Measurements from ENCODE around the gene LAG3.

The LAG3 gene

DNA sequence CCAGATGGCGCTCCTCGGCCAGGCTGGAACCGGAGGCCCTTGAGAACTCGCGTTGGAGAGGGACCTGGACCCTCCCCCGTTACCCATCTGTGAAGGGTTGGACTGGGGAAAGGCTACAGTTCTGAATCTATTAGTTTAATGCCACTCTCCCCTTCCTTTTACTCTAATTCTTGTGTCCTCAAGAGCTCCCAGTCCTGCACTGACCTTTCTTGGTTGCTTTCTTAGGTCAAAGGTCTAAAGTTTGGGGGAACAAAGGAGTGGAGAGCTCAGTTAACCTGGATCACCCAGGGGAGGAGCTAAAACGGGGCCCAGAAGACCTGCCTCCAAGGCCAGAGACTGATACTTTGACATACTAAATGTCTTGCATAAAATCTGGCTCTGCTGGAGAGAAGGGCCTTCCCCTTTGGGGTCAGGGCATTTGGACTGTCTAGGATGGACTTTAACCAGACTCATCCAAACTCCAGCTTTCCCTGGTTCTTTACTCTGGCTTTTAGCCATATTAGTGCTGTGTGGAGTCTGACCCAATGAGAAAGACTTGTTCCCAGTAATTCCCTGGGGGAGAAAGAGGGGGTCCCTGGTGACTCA is 18.5 kb upstream of the LAG3 start:
- DNase-seq (ENCODE audit: low spot score): no peak

DNA sequence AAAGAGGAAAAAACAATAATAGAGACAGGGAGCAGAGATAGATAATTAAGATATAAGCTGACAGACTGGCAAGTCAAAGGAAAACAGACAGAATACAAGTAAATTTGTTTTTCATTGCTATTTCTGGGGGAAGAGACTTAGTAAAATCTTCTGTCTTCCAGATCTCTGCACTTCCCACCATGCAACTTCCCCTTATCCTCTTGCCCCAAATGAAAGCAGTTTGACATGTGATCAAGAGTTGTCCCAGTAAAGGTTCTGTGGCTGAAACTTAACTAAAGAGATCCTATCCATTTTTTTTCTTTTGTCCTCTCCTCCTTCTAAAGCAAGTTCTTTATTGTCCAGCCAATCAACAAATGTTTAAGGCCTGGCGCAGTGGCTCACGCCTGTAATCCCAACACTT is 17.9 kb upstream of the LAG3 start:
- no peak for DNase-seq (ENCODE audit: low spot score)

DNA sequence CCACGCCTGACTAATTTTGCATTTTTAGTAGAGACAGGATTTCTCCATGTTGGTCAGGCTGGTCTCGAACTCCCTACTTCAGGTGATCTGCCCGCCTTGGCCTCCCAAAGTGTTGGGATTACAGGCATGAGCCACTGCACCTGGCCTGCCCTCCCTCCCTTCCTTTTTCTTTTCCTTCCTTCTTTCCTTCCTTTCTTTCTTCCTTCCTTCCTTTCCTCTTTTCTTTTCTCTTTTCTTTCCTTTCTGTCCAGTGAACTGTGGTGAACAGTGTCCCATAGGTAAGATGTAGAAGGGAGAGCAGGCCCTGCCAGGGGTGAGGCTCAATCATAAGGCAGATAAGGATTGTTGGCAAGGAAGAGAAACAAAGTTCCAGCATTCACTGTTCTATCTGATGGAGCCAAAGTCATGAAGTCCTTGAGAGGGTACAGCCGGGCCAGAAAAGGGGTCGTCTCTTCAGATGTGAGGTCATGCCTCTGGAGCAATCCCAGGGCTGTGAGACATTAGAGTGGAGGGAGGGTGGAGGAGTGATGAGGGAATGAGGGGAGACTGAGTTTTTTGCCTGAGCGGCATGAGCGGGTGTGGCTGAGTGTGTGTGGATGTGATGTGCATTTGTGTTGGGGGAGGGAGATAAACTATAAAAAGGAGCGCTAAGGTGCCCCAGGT is 15.2 kb upstream of the LAG3 start:
- DNase-seq (ENCODE audit: low spot score): no peak

- DNase-seq (ENCODE audit: low spot score): peak; percentile 58
Measured at GRCh38 chr12:6758506-6759095, 13.7 kb upstream of the LAG3 start.

DNA sequence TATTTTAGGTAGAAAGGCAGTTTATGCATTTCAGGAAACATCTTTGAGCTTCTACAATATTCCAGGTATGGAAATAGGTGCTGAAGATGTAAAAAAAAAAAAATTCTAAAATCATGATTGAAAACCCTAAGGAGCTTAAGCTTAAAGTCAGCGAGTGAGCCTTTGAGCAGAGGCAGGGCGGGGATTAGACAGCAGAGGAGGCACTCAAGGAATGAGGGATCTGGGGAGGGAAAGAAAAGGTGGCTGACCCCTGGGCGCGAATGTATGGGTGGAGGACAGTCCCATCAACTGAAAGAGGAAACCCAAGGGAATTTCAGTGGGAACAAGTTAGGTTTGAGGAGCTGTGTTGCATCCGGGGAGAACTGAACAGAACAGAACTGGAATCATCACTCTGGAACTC is 12.6 kb upstream of the LAG3 start:
- no peak for DNase-seq (ENCODE audit: low spot score)

DNA sequence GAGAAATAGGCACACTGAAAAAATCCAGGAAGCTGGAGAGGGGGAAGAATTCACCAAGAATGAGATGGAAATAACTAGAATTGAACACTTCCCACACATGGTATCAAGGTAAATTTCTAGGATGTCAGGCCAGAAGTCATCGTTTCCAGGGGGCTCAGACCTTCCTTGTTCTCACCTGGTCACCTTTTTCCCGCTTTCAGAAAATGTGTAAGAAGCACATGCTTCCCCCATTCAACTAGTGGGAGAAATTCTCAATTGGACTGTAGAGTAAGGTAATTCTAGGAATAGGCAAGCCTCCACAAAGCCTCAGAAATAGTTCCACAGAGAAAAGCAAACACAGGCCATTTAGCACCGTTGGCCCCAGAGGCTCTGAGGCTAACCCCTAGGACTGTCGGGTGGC is 8.9 kb upstream of the LAG3 start:
- no peak for DNase-seq (ENCODE audit: low spot score)

DNA sequence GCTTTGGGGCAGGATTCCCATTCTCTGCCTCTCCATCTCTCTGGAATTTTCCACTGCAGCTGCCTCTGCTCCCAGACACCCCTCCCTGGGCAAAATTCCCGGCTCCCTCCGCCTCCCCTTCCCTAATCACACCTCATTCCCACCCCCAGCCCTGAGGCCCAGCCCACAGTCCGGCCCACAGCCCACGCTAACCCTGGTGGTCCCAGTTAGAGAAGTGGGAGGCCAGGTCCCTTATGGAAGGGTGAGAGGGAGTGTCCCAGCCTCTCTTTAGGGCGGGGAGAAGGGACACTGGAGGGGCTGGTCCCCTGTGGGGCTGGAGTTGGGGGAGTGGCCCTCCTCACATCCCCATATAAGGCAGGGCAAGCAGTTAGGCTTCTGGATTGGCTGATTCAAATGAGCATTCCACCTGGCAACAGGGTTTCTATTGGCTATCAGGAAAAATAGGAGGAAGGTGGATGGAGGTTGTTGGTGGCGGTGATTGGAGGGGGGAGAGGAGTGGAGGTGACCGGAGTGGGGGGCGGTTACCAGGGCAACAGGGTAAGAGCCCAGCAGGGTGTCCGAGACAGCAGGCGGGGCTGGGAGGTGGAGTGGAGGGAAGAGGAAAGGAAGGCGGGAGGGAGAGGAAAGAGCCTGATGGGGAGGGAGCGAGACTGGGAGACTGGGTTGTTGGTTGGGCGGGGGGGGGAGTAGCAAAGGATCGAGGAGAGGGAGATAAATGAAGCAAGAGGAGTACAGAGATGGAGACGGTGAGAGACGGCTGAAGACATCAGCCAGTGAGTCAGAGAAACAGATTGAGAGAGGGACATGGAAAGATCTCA is 8.1 kb upstream of the LAG3 start:
- peak; percentile 90 for DNase-seq (ENCODE audit: low spot score)

GRCh38 chr12:6765048-6765633 is 7.2 kb upstream of the LAG3 start:
- no peak for DNase-seq (ENCODE audit: low spot score)

- peak; percentile 93 for DNase-seq (ENCODE audit: low spot score)
Measured at GRCh38 chr12:6765634-6766581, 6.4 kb upstream of the LAG3 start, which contains the start of gene PTMS. PTMS (plus strand) TSS chr12:6766363; CDS start chr12:6766706, 343 bp downstream.

DNA sequence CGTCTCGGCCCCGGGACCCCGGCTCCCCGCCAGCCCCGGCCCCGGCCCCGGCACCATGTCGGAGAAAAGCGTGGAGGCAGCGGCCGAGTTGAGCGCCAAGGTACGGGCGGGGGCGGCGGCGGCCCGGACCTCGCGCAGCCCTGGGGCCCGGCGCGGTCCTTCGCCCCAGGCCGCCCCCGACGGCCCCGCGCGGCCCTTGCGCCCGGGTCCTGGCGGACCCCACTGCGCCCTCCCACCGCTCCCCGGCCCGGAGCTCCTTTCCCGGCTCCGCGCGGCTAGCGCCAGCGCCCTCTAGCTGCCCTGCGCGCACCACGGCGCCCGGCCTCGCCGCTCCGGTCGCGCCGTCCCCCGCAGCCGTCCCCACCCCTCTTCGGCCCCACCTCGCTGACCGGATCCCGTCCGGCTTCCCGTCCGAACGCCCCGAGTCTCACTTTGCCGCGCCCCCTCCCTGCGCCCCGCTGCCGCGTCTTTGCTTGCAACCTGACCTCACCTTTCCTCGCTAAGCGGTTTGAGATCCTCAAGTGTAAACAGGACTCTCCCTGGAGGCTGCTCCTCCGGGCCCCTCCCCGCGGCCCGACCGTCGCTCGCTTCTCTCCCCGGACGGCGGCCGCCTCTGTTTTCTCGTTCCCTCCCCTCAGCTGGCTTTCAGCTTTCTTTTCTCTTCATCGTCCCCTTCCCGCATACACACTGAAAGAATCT is 5.5 kb upstream of the LAG3 start:
- DNase-seq (ENCODE audit: low spot score): peak; percentile 50

- DNase-seq (ENCODE audit: low spot score): no peak
Measured at GRCh38 chr12:6767353-6768319, 4.7 kb upstream of the LAG3 start.

DNA sequence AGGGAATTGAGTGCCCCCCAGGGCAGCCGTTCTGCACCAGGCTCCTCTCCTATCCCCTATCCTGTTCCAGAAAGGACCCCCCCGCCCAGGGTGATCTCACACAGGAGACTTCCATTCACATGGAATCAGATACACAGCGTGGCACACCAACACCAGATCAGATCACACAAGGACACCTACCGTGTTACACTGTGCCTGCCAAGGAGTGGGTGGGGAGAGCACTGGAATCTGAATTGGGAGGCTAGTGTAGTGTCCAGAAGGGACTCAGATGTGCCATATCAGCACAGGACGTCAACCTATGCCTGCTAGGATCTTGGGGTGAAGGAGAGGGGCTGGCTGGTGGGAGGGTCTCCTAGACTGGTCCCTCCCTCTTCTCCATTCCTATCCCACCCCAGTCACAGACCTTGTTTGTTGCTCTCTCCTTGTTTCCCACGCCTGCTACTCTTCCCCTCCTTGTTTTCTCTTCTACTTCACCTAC is 3.8 kb upstream of the LAG3 start:
- peak; percentile 51 for DNase-seq (ENCODE audit: low spot score)

DNA sequence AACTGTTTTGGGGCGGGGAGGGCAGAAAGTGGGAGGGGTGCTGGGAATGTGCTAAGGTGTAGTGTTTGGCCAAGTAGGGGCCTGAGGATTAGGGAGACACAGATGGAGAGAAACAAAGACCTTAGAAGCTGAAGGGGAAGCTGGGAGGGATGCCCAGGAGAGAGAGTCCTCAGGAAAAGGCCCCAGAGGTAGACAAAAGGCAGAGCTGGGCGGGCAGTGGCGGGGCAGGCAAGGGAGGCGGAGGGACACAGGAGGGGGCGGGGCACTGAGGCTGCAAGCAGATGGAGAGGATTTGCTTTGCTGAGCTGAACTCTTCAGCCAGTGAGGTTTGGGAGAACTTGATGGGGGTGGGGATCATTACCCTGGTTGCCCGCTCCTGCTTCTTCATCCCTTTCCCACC is 3.3 kb upstream of the LAG3 start:
- peak; percentile 82 for DNase-seq (ENCODE audit: low spot score)

GRCh38 chr12:6769666-6770065 is 2.7 kb upstream of the LAG3 start:
- DNase-seq (ENCODE audit: low spot score): no peak

GRCh38 chr12:6770094-6770493 is 2.2 kb upstream of the LAG3 start:
- DNase-seq (ENCODE audit: low spot score): no peak

GRCh38 chr12:6770600-6770999 is 1.7 kb upstream of the LAG3 start:
- DNase-seq (ENCODE audit: low spot score): no peak

- no peak for DNase-seq (ENCODE audit: low spot score)
Measured at GRCh38 chr12:6771091-6771495, 1.2 kb upstream of the LAG3 start.

- DNase-seq (ENCODE audit: low spot score): no peak
Measured at GRCh38 chr12:6771509-6772330, 600 bp upstream of the LAG3 start.
